CD4-positive, CD25-positive, alpha-beta regulatory T cell (primary cell): Measurements from ENCODE around the gene ZNF28. TPM values are rescaled to one million over a fixed set of nuclear protein-coding genes. Genes with fewer than 3 reads are reported as not detected.
"Not testable (repeated sequence)": the region's sequence is repeated elsewhere in the genome, so short reads cannot be mapped to it uniquely, and the experiment has no call there.

ENCODE experiments used
- ATAC-seq, 2 donors: fragments of 150-1000 bp; cut with Tn5 transposase; one replicate each; pipeline ENCODE4 v1.10.0; 2021; ENCODE audit warnings: low read depth in 2 of 2, moderate number of reproducible peaks in 2 of 2, moderate library complexity in 1 of 2
- DNase-seq, 3 donors: peaks; one replicate each; pipeline versions ENCODE4 v3.0.0 to v3.0.0-alpha.2; 2012 to 2022; ENCODE audit warnings: mixed read lengths in 1 of 3
- H3K27ac ChIP-seq: one replicate; pipeline ENCODE4 v1.7.0; 2013; ENCODE audit warnings: mild to moderate bottlenecking, low read length; ENCODE audit not compliant: insufficient read depth, poor library complexity, severe bottlenecking
- H3K27me3 ChIP-seq: one replicate; pipeline ENCODE4 v1.7.0; 2013; ENCODE audit warnings: low read length; ENCODE audit not compliant: control insufficient read depth, insufficient read depth
- H3K36me3 ChIP-seq: one replicate; pipeline ENCODE4 v1.7.0; 2013; ENCODE audit warnings: mild to moderate bottlenecking, low read length, moderate library complexity; ENCODE audit not compliant: control insufficient read depth, insufficient read depth
- H3K4me1 ChIP-seq: 2 replicates; pipeline ENCODE4 v1.7.0; 2013; ENCODE audit warnings: mild to moderate bottlenecking, low read length; ENCODE audit not compliant: insufficient read depth, control insufficient read depth, poor library complexity, severe bottlenecking
- H3K4me3 ChIP-seq: one replicate; pipeline ENCODE4 v1.7.0; 2013; ENCODE audit warnings: low read depth, mild to moderate bottlenecking, low read length, moderate library complexity
- H3K9me3 ChIP-seq, 2 experiments: 1 replicate in 1 of 2; 2 replicates in 1 of 2; pipeline ENCODE4 v1.7.0; 2013; ENCODE audit warnings: low read length in 2 of 2, mild to moderate bottlenecking in 1 of 2, moderate library complexity in 1 of 2; ENCODE audit not compliant: control insufficient read depth in 2 of 2
- H3K27ac Mint-ChIP-seq, 3 donors: one replicate each; pipeline ENCODE4 v1.8.0; 2020 to 2022; ENCODE audit warnings: mild to moderate bottlenecking in 3 of 3, mixed read lengths in 3 of 3, moderate library complexity in 2 of 3
- H3K27me3 Mint-ChIP-seq: one replicate; pipeline ENCODE4 v1.8.0; 2022; ENCODE audit warnings: mild to moderate bottlenecking, mixed read lengths
- H3K36me3 Mint-ChIP-seq: one replicate; pipeline ENCODE4 v1.8.0; 2020; ENCODE audit warnings: mixed read lengths
- H3K4me1 Mint-ChIP-seq, 4 donors: one replicate each; pipeline ENCODE4 v1.8.0; 2020 to 2022; ENCODE audit warnings: mixed read lengths in 4 of 4, mild to moderate bottlenecking in 1 of 4
- H3K4me3 Mint-ChIP-seq, 4 donors: one replicate each; pipeline ENCODE4 v1.8.0; 2020 to 2022; ENCODE audit warnings: mild to moderate bottlenecking in 4 of 4, mixed read lengths in 4 of 4, moderate library complexity in 3 of 4
- H3K9me3 Mint-ChIP-seq, 7 donors: one replicate each; pipeline ENCODE4 v1.8.0; 2020 to 2022; ENCODE audit warnings: mixed read lengths in 7 of 7, mild to moderate bottlenecking in 3 of 7, moderate library complexity in 2 of 7
- polyA plus RNA-seq, 4 donors: library from polyadenylated mRNA; unstranded; fragments of 300-500 nt; fragmentation: Illumina TruSeq; gene quantifications; one replicate each; pipeline ENCODE4 v1.2.3, GENCODE V29; 2021
- total RNA-seq: library from RNA; stranded (reverse); gene quantifications from one replicate; pipeline ENCODE4 v1.2.3, GENCODE V29; 2022

ZNF28 gene
- total RNA-seq (6.6 TPM), polyA plus RNA-seq (10 to 100 TPM; 17.7 to 31.8 (median 21.5) TPM)

GRCh38 chr19:52821204-52821960 lies at the start of gene ZNF28:
TSS of gene ZNF28 (minus strand) at chr19:52821633. CDS start at chr19:52817958, 3,675 bp downstream.
- Histone ChIP-seq H3K27ac (peak within 1 kb of the TSS; percentile 33), H3K4me3 (peak within 1 kb of the TSS; percentile 83), H3K36me3 (peaks cover 16% of the 10 kb centered on the region)
- H3K27me3 ChIP-seq, H3K27me3 Mint-ChIP-seq, H3K9me3 ChIP-seq, H3K4me1 ChIP-seq: not testable (repeated sequence)
- H3K36me3 Mint-ChIP-seq, result peaks cover 25% of the 10 kb centered on the region
- peak within 1 kb of the TSS; percentile 90 to 96 (median 92) for H3K27ac Mint-ChIP-seq
- H3K4me3 Mint-ChIP-seq, result peak within 1 kb of the TSS; percentile 91 to 96 (median 96)
- peaks cover 14 to 30% (median 20%) of the 10 kb centered on the region in 4 donors for H3K4me1 Mint-ChIP-seq
- H3K9me3 Mint-ChIP-seq, result peaks cover 0 to 27% (median 11%) of the 10 kb centered on the region in 7 donors
- ATAC-seq (peak; percentile 98 to 99), DNase-seq (peak; percentile 42 to 60 (median 55))

DNA sequence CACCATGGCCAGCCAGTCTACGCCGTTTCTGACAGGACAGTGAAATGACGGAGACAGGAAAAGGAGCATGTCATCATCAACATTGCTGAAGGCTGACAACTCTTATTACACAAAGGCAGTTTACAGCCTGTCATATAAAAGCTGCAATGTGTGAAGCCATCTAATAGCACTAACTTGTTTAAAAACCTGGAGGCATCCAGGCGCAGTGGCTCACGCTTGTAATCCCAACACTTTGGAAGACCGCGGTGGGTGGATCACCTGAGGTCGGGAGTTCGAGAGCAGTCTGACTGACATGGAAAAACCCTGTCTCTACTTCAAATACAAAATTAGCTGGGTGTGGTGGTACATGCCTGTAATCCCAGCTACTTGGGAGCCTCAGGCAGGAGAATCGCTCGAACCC lies 46.6 kb upstream of the ZNF28 start:
- not testable (repeated sequence) for H3K27ac Mint-ChIP-seq

DNA sequence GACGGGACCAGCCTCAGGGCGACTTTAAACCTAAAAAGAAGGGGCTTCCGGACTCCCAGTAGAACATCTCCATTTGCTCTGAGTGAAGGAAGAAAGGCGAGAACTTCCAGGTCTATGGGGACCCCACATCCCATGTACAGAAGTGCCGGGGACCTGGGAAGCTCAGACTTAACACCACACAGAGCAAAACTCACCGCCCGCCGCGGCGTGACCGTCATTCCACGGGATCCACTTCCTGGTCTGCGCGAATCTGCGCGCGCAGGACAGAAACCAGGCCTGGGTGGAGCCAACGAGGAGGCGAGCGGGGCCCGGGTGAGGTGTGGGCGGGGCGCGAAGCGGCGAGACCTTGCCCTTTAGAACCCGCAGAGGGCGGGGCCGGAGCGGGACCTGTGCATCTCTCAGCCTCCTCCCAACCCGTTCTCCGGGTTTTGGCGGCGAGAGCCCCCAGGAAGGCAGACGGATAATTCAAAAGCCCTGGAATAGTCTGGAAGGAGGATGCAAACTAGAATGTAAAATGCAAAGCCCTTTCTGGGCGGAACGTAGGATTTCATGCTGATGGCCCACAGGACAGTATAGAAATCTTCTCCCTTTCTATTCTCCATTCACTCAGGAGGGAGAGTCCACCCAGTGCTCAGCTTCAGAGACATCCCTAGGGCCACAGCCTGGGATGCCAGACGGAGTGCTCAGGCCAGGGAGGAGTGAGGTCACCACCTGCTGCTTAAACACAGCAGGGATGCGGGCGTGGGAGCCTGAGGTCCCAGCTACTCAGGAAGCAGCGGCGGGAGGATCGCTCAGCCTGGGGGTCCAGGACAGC lies 36.2 kb upstream of the ZNF28 start, which contains the start of gene ZNF468:
Gene ZNF468, minus strand, starts transcription at position 242 of the 814 bp plus-strand sequence. CDS start 3,347 bp downstream, outside the sequence.
- H3K27me3 ChIP-seq, H3K27me3 Mint-ChIP-seq, H3K4me1 ChIP-seq, H3K9me3 Mint-ChIP-seq: not testable (repeated sequence)
- Mint-ChIP-seq H3K27ac (peak within 1 kb of the TSS; percentile 88 to 96 (median 92)), H3K4me1 (peaks cover 5 to 34% (median 9%) of the 10 kb centered on the region in 4 donors), H3K4me3 (peak within 1 kb of the TSS; percentile 85 to 96 (median 94)), H3K36me3 (peaks cover 16% of the 10 kb centered on the region)
- Histone ChIP-seq H3K27ac (peak within 1 kb of the TSS; percentile 57), H3K9me3 (peaks cover 3 to 15% of the 10 kb centered on the region in 2 experiments), H3K36me3 (peaks cover 16% of the 10 kb centered on the region), H3K4me3 (peak within 1 kb of the TSS; percentile 86)
- peak; percentile 98 to 99 for ATAC-seq
- peak; percentile 55 to 79 (median 71) for DNase-seq

More for the DNA sequence above, 46.6 kb upstream of the ZNF28 start:
- peaks cover 0 to 20% (median 8%) of the 10 kb centered on the region in 7 donors for H3K9me3 Mint-ChIP-seq
- not testable (repeated sequence) for H3K9me3 ChIP-seq, H3K27me3 Mint-ChIP-seq, H3K36me3 ChIP-seq, H3K4me1 ChIP-seq, DNase-seq, H3K4me3 ChIP-seq, H3K27ac ChIP-seq, H3K4me3 Mint-ChIP-seq, ATAC-seq, H3K4me1 Mint-ChIP-seq, H3K36me3 Mint-ChIP-seq, H3K27me3 ChIP-seq

- peak in 1 of 2 donors; percentile 5 for ATAC-seq
- Mint-ChIP-seq H3K4me1 (peaks cover 5 to 34% (median 9%) of the 10 kb centered on the region in 4 donors), H3K27ac (peak overlapping the region; percentile 88 to 96 (median 92)), H3K4me3 (peak overlapping the region; percentile 85 to 96 (median 94)), H3K36me3 (peaks cover 16% of the 10 kb centered on the region)
- not testable (repeated sequence) for H3K4me1 ChIP-seq, DNase-seq, H3K9me3 Mint-ChIP-seq, H3K27me3 ChIP-seq, H3K27me3 Mint-ChIP-seq
- peak overlapping the region; percentile 86 for H3K4me3 ChIP-seq
- peaks cover 23% of the 10 kb centered on the region for H3K36me3 ChIP-seq
- H3K27ac ChIP-seq, result peak overlapping the region; percentile 57
- H3K9me3 ChIP-seq, result peaks cover 3 to 15% of the 10 kb centered on the region in 2 experiments
Observed at GRCh38 chr19:52856540-52857377, 35.3 kb upstream of the ZNF28 start.

DNA sequence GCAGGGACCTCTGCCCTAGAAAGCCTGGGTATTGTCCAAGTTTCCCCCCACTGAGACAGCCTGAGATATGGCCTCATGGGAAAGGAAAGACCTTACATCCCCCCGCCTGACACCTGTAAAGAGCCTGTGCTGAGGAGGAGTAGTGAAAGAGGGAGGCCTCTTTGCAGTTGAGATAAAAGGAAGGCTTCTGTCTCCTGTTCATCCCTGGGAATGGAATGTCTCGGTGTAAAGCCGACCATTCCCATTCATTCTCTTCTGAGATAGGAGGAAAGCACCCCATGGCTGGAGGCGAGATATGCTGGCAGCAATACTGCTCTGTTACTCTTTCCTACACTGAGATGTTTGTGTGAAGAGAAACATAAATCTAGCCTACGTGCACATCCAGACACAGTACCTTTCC lies 25.9 kb upstream of the ZNF28 start:
- peaks cover 94% of the 10 kb centered on the region for H3K36me3 ChIP-seq
- H3K27ac Mint-ChIP-seq, H3K4me3 ChIP-seq, ATAC-seq, H3K4me1 ChIP-seq, H3K4me1 Mint-ChIP-seq, H3K27me3 Mint-ChIP-seq, DNase-seq, H3K27me3 ChIP-seq, H3K27ac ChIP-seq: not testable (repeated sequence)
- H3K9me3 ChIP-seq, result peaks cover 74 to 82% of the 10 kb centered on the region in 2 experiments
- Mint-ChIP-seq H3K9me3 (peaks cover 0 to 65% (median 36%) of the 10 kb centered on the region in 7 donors), H3K36me3 (peaks cover 66% of the 10 kb centered on the region), H3K4me3 (peak overlapping the region in 1 of 4 donors; percentile 1)

GRCh38 chr19:52840825-52841465 lies 19.5 kb upstream of the ZNF28 start:
- H3K9me3 ChIP-seq, result peaks cover 97% of the 10 kb centered on the region in 2 experiments
- H3K9me3 Mint-ChIP-seq, result peaks cover 0 to 88% (median 52%) of the 10 kb centered on the region in 7 donors
- H3K27me3 Mint-ChIP-seq, H3K27ac Mint-ChIP-seq, ATAC-seq, H3K4me1 Mint-ChIP-seq, H3K27me3 ChIP-seq, H3K27ac ChIP-seq, H3K4me3 Mint-ChIP-seq, DNase-seq, H3K4me1 ChIP-seq: not testable (repeated sequence)
- H3K36me3 ChIP-seq, result peaks cover 59% of the 10 kb centered on the region
- peak overlapping the region; percentile 5 for H3K4me3 ChIP-seq
- H3K36me3 Mint-ChIP-seq, result peaks cover 49% of the 10 kb centered on the region
